Osteoblast (primary cell): ENCODE data around the gene IFIT1B. TPM values are rescaled to one million over a fixed set of nuclear protein-coding genes. Genes with fewer than 3 reads are reported as not detected.

Source experiments
- DNase-seq: peaks from one replicate; pipeline ENCODE4 v3.0.0; 2011; ENCODE audit warnings: low spot score, mixed read lengths; ENCODE audit not compliant: insufficient read length; ENCODE audit errors: missing footprints
- H2AFZ ChIP-seq: 2 replicates; pipeline ENCODE4 v1.6.0; 2011; ENCODE audit warnings: mild to moderate bottlenecking, low read length
- H3K27ac ChIP-seq: 2 replicates; pipeline ENCODE4 v1.5.1; 2011; ENCODE audit warnings: mild to moderate bottlenecking, low read depth, low read length, moderate library complexity
- H3K27me3 ChIP-seq: 2 replicates; pipeline ENCODE4 v1.6.0; 2012; ENCODE audit warnings: mild to moderate bottlenecking, control low read depth, inconsistent platforms, low read length, moderate library complexity; ENCODE audit not compliant: insufficient read depth
- H3K36me3 ChIP-seq: 2 replicates; pipeline ENCODE4 v1.5.1; 2011; ENCODE audit warnings: mild to moderate bottlenecking, low read length, control low read depth, moderate library complexity; ENCODE audit not compliant: insufficient read depth
- H3K4me1 ChIP-seq: 2 replicates; pipeline ENCODE4 v1.5.1; 2011; ENCODE audit warnings: mild to moderate bottlenecking, low read length, control low read depth, moderate library complexity; ENCODE audit not compliant: insufficient read depth
- H3K4me2 ChIP-seq: 2 replicates; pipeline ENCODE4 v1.6.0; 2011; ENCODE audit warnings: mild to moderate bottlenecking, low read length; ENCODE audit not compliant: insufficient read depth
- H3K4me3 ChIP-seq: fragments of 200-600 bp; sonication (generic); 3 replicates; pipeline ENCODE4 v1.5.1; 2012; ENCODE audit warnings: mild to moderate bottlenecking, low read length, inconsistent platforms; ENCODE audit not compliant: insufficient read depth
- H3K79me2 ChIP-seq: 2 replicates; pipeline ENCODE4 v1.6.0; 2012; ENCODE audit warnings: mild to moderate bottlenecking, low read length, control low read depth, inconsistent platforms; ENCODE audit not compliant: insufficient read depth
- H3K9me3 ChIP-seq: 2 replicates; pipeline ENCODE4 v1.5.1; 2011; ENCODE audit warnings: low read depth, low read length, control low read depth
- H4K20me1 ChIP-seq: 2 replicates; pipeline ENCODE4 v1.6.0; 2012; ENCODE audit warnings: mild to moderate bottlenecking, low read length, control low read depth; ENCODE audit not compliant: insufficient read depth
- CTCF ChIP-seq: IDR thresholded peaks from 2 replicates; pipeline ENCODE4 v1.5.1; 2011; ENCODE audit warnings: mild to moderate bottlenecking, low read depth, low read length, moderate library complexity; ENCODE audit errors: extremely low read depth
- total RNA-seq: library from RNA; depleted of rRNA; stranded (reverse); fragments of >200 nt; gene quantifications from 2 replicates; pipeline ENCODE4 v1.2.3, GENCODE V29; 2012

Gene IFIT1B
- total RNA-seq, 1 donor: not detected

GRCh38 chr10:89332123-89332633 is 45.7 kb upstream of the IFIT1B start:
- no peaks in the 10 kb centered on the region for H3K27me3 ChIP-seq
- H4K20me1 ChIP-seq: no peaks in the 10 kb centered on the region
- H3K4me2 ChIP-seq: peak overlapping the region; percentile 89
- peak; percentile 82 for DNase-seq
- no peak for TF ChIP-seq CTCF
- peak overlapping the region; percentile 64 for H2AFZ ChIP-seq
- peaks cover 50% of the 10 kb centered on the region for H3K79me2 ChIP-seq
- peaks cover 43% of the 10 kb centered on the region for H3K4me1 ChIP-seq
- peak overlapping the region; percentile 69 for H3K4me3 ChIP-seq
- H3K9me3 ChIP-seq: no peaks in the 10 kb centered on the region
- no peaks in the 10 kb centered on the region for H3K36me3 ChIP-seq
- peak overlapping the region; percentile 87 for H3K27ac ChIP-seq

- no peak for DNase-seq
These were observed 42.6 kb upstream of the IFIT1B start for GRCh38 chr10:89335226-89335625.

GRCh38 chr10:89336241-89336640 is 41.6 kb upstream of the IFIT1B start:
- H3K4me1 ChIP-seq: peaks cover 29% of the 10 kb centered on the region
- no peak for TF ChIP-seq CTCF
- H3K4me3 ChIP-seq: no peak overlapping the region
- no peaks in the 10 kb centered on the region for H4K20me1 ChIP-seq
- no peak for DNase-seq
- no peak overlapping the region for H2AFZ ChIP-seq
- no peak overlapping the region for H3K4me2 ChIP-seq
- no peak overlapping the region for H3K27ac ChIP-seq
- H3K9me3 ChIP-seq: no peaks in the 10 kb centered on the region
- peaks cover 52% of the 10 kb centered on the region for H3K79me2 ChIP-seq
- peaks cover 4% of the 10 kb centered on the region for H3K36me3 ChIP-seq
- no peaks in the 10 kb centered on the region for H3K27me3 ChIP-seq

More at GRCh38 chr10:89335226-89335625, 42.6 kb upstream of the IFIT1B start:
- Histone ChIP-seq H3K27me3 (no peaks in the 10 kb centered on the region), H3K9me3 (no peaks in the 10 kb centered on the region), H3K79me2 (peaks cover 59% of the 10 kb centered on the region), H2AFZ (no peak overlapping the region), H3K27ac (no peak overlapping the region), H3K36me3 (peaks cover 4% of the 10 kb centered on the region), H3K4me2 (no peak overlapping the region), H3K4me3 (no peak overlapping the region), H4K20me1 (no peaks in the 10 kb centered on the region), H3K4me1 (peaks cover 32% of the 10 kb centered on the region)
- TF ChIP-seq CTCF: no peak

GRCh38 chr10:89337484-89337883 is 40.4 kb upstream of the IFIT1B start:
- Histone ChIP-seq H3K4me3 (no peak overlapping the region), H3K9me3 (no peaks in the 10 kb centered on the region), H2AFZ (no peak overlapping the region), H3K79me2 (peaks cover 53% of the 10 kb centered on the region), H3K4me1 (peaks cover 31% of the 10 kb centered on the region), H4K20me1 (no peaks in the 10 kb centered on the region), H3K27ac (no peak overlapping the region), H3K4me2 (no peak overlapping the region), H3K36me3 (peaks cover 4% of the 10 kb centered on the region), H3K27me3 (no peaks in the 10 kb centered on the region)
- no peak for DNase-seq
- no peak for TF ChIP-seq CTCF
